ENCODE measurements around the gene RPTOR. TPM values are rescaled to one million over a fixed set of nuclear protein-coding genes. Genes with fewer than 3 reads are reported as not detected.

RPTOR gene
- total and polyA plus RNA-seq, 2 donors (not counting 3 experiments of a cell fraction or from before 2014, with no cell fraction given): 10.7 to 41.8 TPM

GRCh38 chr17:80561541-80562114, 17.0 kb downstream of the RPTOR start:
- Histone ChIP-seq H3K9ac (replicated peaks; ENCODE audit: extremely low read depth, insufficient read depth, low read length) (no peak overlapping the region), H3K36me3 (ENCODE audit: control insufficient read depth in 2 of 2, extremely low read depth in 1 of 2, insufficient read depth in 2 of 2, low read length in 2 of 2) (peaks cover 0 to 4% of the 10 kb centered on the region in 2 experiments), H3K9me3 (replicated peaks; ENCODE audit: control insufficient read depth, insufficient read depth, low read length) (no peaks in the 10 kb centered on the region), H3K4me1 (ENCODE audit: control insufficient read depth, extremely low read depth, insufficient read depth, low read length) (no peaks in the 10 kb centered on the region), H3K4me2 (ENCODE audit: insufficient read depth, low read length) (no peak overlapping the region), H3K9me1 (replicated peaks; ENCODE audit: control insufficient read depth, extremely low read depth, insufficient read depth, low read length) (no peaks in the 10 kb centered on the region), H3K27me3 (ENCODE audit: control insufficient read depth in 2 of 2, insufficient read depth in 2 of 2, low read length in 2 of 2) (no peaks in the 10 kb centered on the region), H4K20me1 (replicated peaks; ENCODE audit: control insufficient read depth, extremely low read depth, insufficient read depth, low read length) (no peaks in the 10 kb centered on the region), H3K79me2 (ENCODE audit: control insufficient read depth, insufficient read depth, low read length) (peaks cover 49% of the 10 kb centered on the region), H3K27ac (ENCODE audit: insufficient read depth, low read depth, low read length) (no peak overlapping the region), H2AFZ (ENCODE audit: low read depth, low read length) (no peak overlapping the region), H3K4me3 (replicated peaks in 1 of 3; ENCODE audit: insufficient read depth in 1 of 3, low read depth in 1 of 3, low read length in 3 of 3) (no peak overlapping the region)
- ChIA-PET CTCF (interaction anchor here (1.1 kb wide), 1 partner anchor 135 kb away, joined by 3 read pairs; no protein-coding TSS in a partner anchor), POLR2A (no interaction called here)
- TF ChIP-seq FOS (IDR thresholded peaks at IDR 0.05; ENCODE audit: borderline replicate concordance, insufficient read depth, low read length): no peak
- no peak for TF ChIP-seq CTCF (IDR thresholded peaks at IDR 0.05; ENCODE audit: extremely low read depth in 1 of 2, insufficient read depth in 1 of 2, low read depth in 1 of 2, low read length in 2 of 2)
- no peak for TF ChIP-seq MAX (IDR thresholded peaks at IDR 0.05; ENCODE audit: insufficient read depth, insufficient read length)
- TF ChIP-seq POLR2AphosphoS5 (IDR thresholded peaks at IDR 0.05; ENCODE audit: insufficient read depth, low read depth, low read length): no peak
- no peak for TF ChIP-seq EZH2 (IDR thresholded peaks at IDR 0.05; ENCODE audit: borderline replicate concordance, low read depth, low read length, severe bottlenecking)
- TF ChIP-seq JUN (IDR thresholded peaks at IDR 0.05; ENCODE audit: borderline replicate concordance, insufficient read depth, insufficient read length, low read depth): no peak
- no peak for TF ChIP-seq POLR2A (IDR thresholded peaks at IDR 0.05; ENCODE audit: low read depth, low read length)
- TF ChIP-seq MYC (IDR thresholded peaks at IDR 0.05; ENCODE audit: low read depth, low read length): no peak
- no peak for TF ChIP-seq GATA2 (IDR thresholded peaks at IDR 0.05; ENCODE audit: insufficient read depth, insufficient read length, low read depth, low read length)
- no peak for DNase-seq (ENCODE audit: low read depth, low spot score)
- BruUV-seq (replicated peaks): no TSS peak
- intact Hi-C loops (cut with micrococcal nuclease): no loop called here
- dilution Hi-C loops (cut with MboI; ENCODE audit: extremely low pct_ligation_motif_present, low sequenced_read_pairs): no loop called here
- FAIRE-seq: no peak

Measured in endothelial cell of umbilical vein (primary cell).